ENCODE measurements around the gene PTPRT. TPM values are rescaled to one million over a fixed set of nuclear protein-coding genes. Genes with fewer than 3 reads are reported as not detected.

Gene PTPRT
- total and polyA plus RNA-seq, 12 donors: 0.05 to 0.34 (median 0.16) TPM; not detected in 1

GRCh38 chr20:42204109-42204660 lies 985.5 kb downstream of the PTPRT start:
- Histone ChIP-seq H3K4me1 (replicated peaks in 1 of 2) (no peaks in the 10 kb centered on the region), H3K9me3 (replicated peaks in 1 of 3) (no peaks in the 10 kb centered on the region), H3K27ac (no peak overlapping the region), H3K27me3 (no peaks in the 10 kb centered on the region), H3K4me3 (no peak overlapping the region), H3K36me3 (replicated peaks in 1 of 2) (no peaks in the 10 kb centered on the region)
- intact Hi-C loops (cut with DNase I): no loop called here
- peak; percentile 16 to 63 (median 35) for DNase-seq
- peak in 5 of 6 experiments; percentile 36 to 66 (median 55) for TF ChIP-seq CTCF (IDR thresholded peaks at IDR 0.05)
- no peak for TF ChIP-seq POLR2A (IDR thresholded peaks at IDR 0.05)
- 45 to 53% (median 50%) methylated on average over 9 of the region's 9 CpGs for WGBS, 4 donors

GRCh38 chr20:42197599-42197998 lies 992.1 kb downstream of the PTPRT start:
- Histone ChIP-seq H3K36me3 (replicated peaks in 1 of 2) (no peaks in the 10 kb centered on the region), H3K9me3 (replicated peaks in 1 of 3) (no peaks in the 10 kb centered on the region), H3K27me3 (no peaks in the 10 kb centered on the region), H3K27ac (no peak overlapping the region), H3K4me3 (no peak overlapping the region), H3K4me1 (replicated peaks in 1 of 2) (no peaks in the 10 kb centered on the region)
- DNase-seq: no peak
- intact Hi-C loops (cut with DNase I): no loop called here
- TF ChIP-seq POLR2A (IDR thresholded peaks at IDR 0.05): no peak
- TF ChIP-seq CTCF (IDR thresholded peaks at IDR 0.05): no peak

GRCh38 chr20:42193119-42193518 lies 996.6 kb downstream of the PTPRT start:
- Histone ChIP-seq H3K4me1 (replicated peaks in 1 of 2) (peaks cover 0 to 4% of the 10 kb centered on the region in 2 donors), H3K9me3 (replicated peaks in 1 of 3) (no peaks in the 10 kb centered on the region), H3K27ac (no peak overlapping the region), H3K4me3 (no peak overlapping the region), H3K36me3 (replicated peaks in 1 of 2) (no peaks in the 10 kb centered on the region), H3K27me3 (no peaks in the 10 kb centered on the region)
- peak in 1 of 7 donors; percentile 59 for DNase-seq
- intact Hi-C loops (cut with DNase I): loop anchor here in 1 of 2 donors (5.0 kb wide), 1 partner anchor 339 kb away; no protein-coding TSS in a partner anchor
- 50 to 69% (median 61%) methylated on average over 2 of the region's 2 CpGs for WGBS, 4 donors
- no peak for TF ChIP-seq POLR2A (IDR thresholded peaks at IDR 0.05)

- intact Hi-C loops (cut with DNase I): loop anchor here in 1 of 2 donors (5.0 kb wide), 1 partner anchor 340 kb away; no protein-coding TSS in a partner anchor
- Histone ChIP-seq H3K9me3 (replicated peaks in 1 of 3) (no peaks in the 10 kb centered on the region), H3K4me1 (replicated peaks in 1 of 2) (peaks cover 0 to 4% of the 10 kb centered on the region in 2 donors), H3K27ac (no peak overlapping the region), H3K36me3 (replicated peaks in 1 of 2) (no peaks in the 10 kb centered on the region), H3K4me3 (no peak overlapping the region), H3K27me3 (no peaks in the 10 kb centered on the region)
- WGBS, 4 donors: 49 to 61% (median 60%) methylated on average over 2 of the region's 2 CpGs
- TF ChIP-seq POLR2A (IDR thresholded peaks at IDR 0.05) (no peak), CTCF (IDR thresholded peaks at IDR 0.05) (no peak)
- no peak for DNase-seq
These were observed 997.4 kb downstream of the PTPRT start for GRCh38 chr20:42192321-42192720.
